ENCODE data around the gene COL6A3.
A peak's percentile ranks its signal among the peaks of the same experiment; 100 is the strongest.

The COL6A3 gene

GRCh38 chr2:237295889-237296480 is 118.0 kb downstream of the COL6A3 start:
- no peak for DNase-seq (ENCODE audit: low spot score)

GRCh38 chr2:237294460-237294859 is 119.5 kb downstream of the COL6A3 start:
- DNase-seq (ENCODE audit: low spot score), result no peak

GRCh38 chr2:237293978-237294377 is 120.0 kb downstream of the COL6A3 start:
- no peak for DNase-seq (ENCODE audit: low spot score)

GRCh38 chr2:237291138-237291792 is 122.7 kb downstream of the COL6A3 start:
- DNase-seq (ENCODE audit: low spot score), result peak; percentile 72

GRCh38 chr2:237290261-237290660 is 123.7 kb downstream of the COL6A3 start:
- DNase-seq (ENCODE audit: low spot score), result no peak

GRCh38 chr2:237289139-237289538 is 124.8 kb downstream of the COL6A3 start:
- DNase-seq (ENCODE audit: low spot score), result no peak

- no peak for DNase-seq (ENCODE audit: low spot score)
Measured at GRCh38 chr2:237287872-237288271, 126.1 kb downstream of the COL6A3 start.

- no peak for DNase-seq (ENCODE audit: low spot score)
Measured at GRCh38 chr2:237283131-237283928, 130.6 kb downstream of the COL6A3 start.

- DNase-seq (ENCODE audit: low spot score), result no peak
Measured at GRCh38 chr2:237282568-237283128, 131.3 kb downstream of the COL6A3 start.

- DNase-seq (ENCODE audit: low spot score), result no peak
Measured at GRCh38 chr2:237281836-237282306, 132.1 kb downstream of the COL6A3 start.

- no peak for DNase-seq (ENCODE audit: low spot score)
Measured at GRCh38 chr2:237280939-237281338, 133.0 kb downstream of the COL6A3 start.

- DNase-seq (ENCODE audit: low spot score), result peak; percentile 80
Measured at GRCh38 chr2:237280229-237280628, 133.7 kb downstream of the COL6A3 start.

- no peak for DNase-seq (ENCODE audit: low spot score)
Measured at GRCh38 chr2:237279012-237279768, 134.8 kb downstream of the COL6A3 start.

GRCh38 chr2:237278568-237278967 is 135.4 kb downstream of the COL6A3 start:
- DNase-seq (ENCODE audit: low spot score), result no peak

- DNase-seq (ENCODE audit: low spot score), result no peak
Measured at GRCh38 chr2:237276716-237277490, 137.1 kb downstream of the COL6A3 start.

All from hepatic stellate cell (primary cell).